ENCODE data around the gene C17orf100. TPM values are rescaled to one million over a fixed set of nuclear protein-coding genes. Genes with fewer than 3 reads are reported as not detected.
A peak's percentile ranks its signal among the peaks of the same experiment; 100 is the strongest.

The C17orf100 gene
- total and polyA plus RNA-seq, 3 experiments from 2014 or later: 2.0 to 4.7 (median 2.1) TPM

- Mint-ChIP-seq H3K36me3 (peaks cover 0 to 3% (median 2%) of the 10 kb centered on the region in 3 donors), H3K4me1 (peaks cover 7 to 8% (median 7%) of the 10 kb centered on the region in 3 donors), H3K9me3 (no peaks in the 10 kb centered on the region), H3K27ac (no peak overlapping the region), H3K4me3 (no peak overlapping the region), H3K27me3 (no peaks in the 10 kb centered on the region)
- Histone ChIP-seq H3K36me3 (ENCODE audit: insufficient read depth, low read length) (no peaks in the 10 kb centered on the region), H3K27me3 (ENCODE audit: insufficient read depth, low read length, poor library complexity, severe bottlenecking) (no peaks in the 10 kb centered on the region), H3K27ac (ENCODE audit: low read depth, low read length) (no peak overlapping the region), H3K4me1 (ENCODE audit: insufficient read depth, low read length) (no peaks in the 10 kb centered on the region), H3K9me3 (ENCODE audit: low read length) (no peaks in the 10 kb centered on the region), H3K4me3 (ENCODE audit: low read length) (no peak overlapping the region)
- CTCF ChIA-PET: interaction anchor here (1.2 to 1.8 kb wide), 4 partner anchors 10 to 134 kb away, joined by 3 to 8 read pairs (median 4); no protein-coding TSS in a partner anchor
- POLR2A ChIA-PET: no interaction called here
- DNase-seq: no peak
Observed at GRCh38 chr17:6667516-6667915, 16.0 kb downstream of the C17orf100 start.

GRCh38 chr17:6668219-6668618 lies 16.7 kb downstream of the C17orf100 start:
- Mint-ChIP-seq H3K36me3 (peaks cover 0 to 1% (median 0%) of the 10 kb centered on the region in 3 donors), H3K27ac (peak overlapping the region in 1 of 8 donors; percentile 60), H3K9me3 (no peaks in the 10 kb centered on the region), H3K4me3 (no peak overlapping the region), H3K4me1 (peaks cover 7 to 8% (median 7%) of the 10 kb centered on the region in 3 donors), H3K27me3 (no peaks in the 10 kb centered on the region)
- ChIA-PET POLR2A (no interaction called here), CTCF (interaction anchor here (1.8 kb wide), 1 partner anchor 130 kb away, joined by 5 read pairs; no protein-coding TSS in a partner anchor)
- DNase-seq: no peak
- Histone ChIP-seq H3K27me3 (ENCODE audit: insufficient read depth, low read length, poor library complexity, severe bottlenecking) (no peaks in the 10 kb centered on the region), H3K27ac (ENCODE audit: low read depth, low read length) (no peak overlapping the region), H3K4me1 (ENCODE audit: insufficient read depth, low read length) (no peaks in the 10 kb centered on the region), H3K9me3 (ENCODE audit: low read length) (no peaks in the 10 kb centered on the region), H3K4me3 (ENCODE audit: low read length) (no peak overlapping the region), H3K36me3 (ENCODE audit: insufficient read depth, low read length) (no peaks in the 10 kb centered on the region)

- Histone ChIP-seq H3K27me3 (ENCODE audit: insufficient read depth, low read length, poor library complexity, severe bottlenecking) (no peaks in the 10 kb centered on the region), H3K9me3 (ENCODE audit: low read length) (no peaks in the 10 kb centered on the region), H3K36me3 (ENCODE audit: insufficient read depth, low read length) (no peaks in the 10 kb centered on the region), H3K4me1 (ENCODE audit: insufficient read depth, low read length) (no peaks in the 10 kb centered on the region), H3K27ac (ENCODE audit: low read depth, low read length) (no peak overlapping the region), H3K4me3 (ENCODE audit: low read length) (no peak overlapping the region)
- ChIA-PET POLR2A (no interaction called here), CTCF (no interaction called here)
- no peak for DNase-seq
- Mint-ChIP-seq H3K4me3 (no peak overlapping the region), H3K9me3 (no peaks in the 10 kb centered on the region), H3K4me1 (peaks cover 7 to 8% (median 7%) of the 10 kb centered on the region in 3 donors), H3K27me3 (no peaks in the 10 kb centered on the region), H3K27ac (peak overlapping the region in 1 of 8 donors; percentile 38), H3K36me3 (peaks cover 0 to 1% (median 0%) of the 10 kb centered on the region in 3 donors)
Observed at GRCh38 chr17:6668727-6669425, 17.3 kb downstream of the C17orf100 start.

GRCh38 chr17:6669479-6670212 lies 18.1 kb downstream of the C17orf100 start:
- Histone ChIP-seq H3K27me3 (ENCODE audit: insufficient read depth, low read length, poor library complexity, severe bottlenecking) (no peaks in the 10 kb centered on the region), H3K36me3 (ENCODE audit: insufficient read depth, low read length) (no peaks in the 10 kb centered on the region), H3K4me1 (ENCODE audit: insufficient read depth, low read length) (no peaks in the 10 kb centered on the region), H3K4me3 (ENCODE audit: low read length) (no peak overlapping the region), H3K27ac (ENCODE audit: low read depth, low read length) (no peak overlapping the region), H3K9me3 (ENCODE audit: low read length) (no peaks in the 10 kb centered on the region)
- Mint-ChIP-seq H3K4me1 (peaks cover 7 to 8% (median 7%) of the 10 kb centered on the region in 3 donors), H3K9me3 (no peaks in the 10 kb centered on the region), H3K27me3 (no peaks in the 10 kb centered on the region), H3K4me3 (no peak overlapping the region), H3K27ac (peak overlapping the region in 2 of 8 donors; percentile 11 to 77), H3K36me3 (no peaks in the 10 kb centered on the region)
- DNase-seq: no peak
- ChIA-PET POLR2A (no interaction called here), CTCF (no interaction called here)

- Mint-ChIP-seq H3K27ac (no peak overlapping the region), H3K36me3 (no peaks in the 10 kb centered on the region), H3K4me3 (no peak overlapping the region), H3K27me3 (no peaks in the 10 kb centered on the region), H3K4me1 (peaks cover 7 to 8% (median 7%) of the 10 kb centered on the region in 3 donors), H3K9me3 (no peaks in the 10 kb centered on the region)
- no peak overlapping the region for H3K27ac ChIP-seq (ENCODE audit: low read depth, low read length)
- H3K9me3 ChIP-seq (ENCODE audit: low read length): no peaks in the 10 kb centered on the region
- DNase-seq: no peak
- no peak overlapping the region for H3K4me3 ChIP-seq (ENCODE audit: low read length)
- CTCF ChIA-PET: interaction anchor here (1.1 kb wide), 1 partner anchor 139 kb away, joined by 3 read pairs; no protein-coding TSS in a partner anchor
- H3K36me3 ChIP-seq (ENCODE audit: insufficient read depth, low read length): no peaks in the 10 kb centered on the region
- H3K4me1 ChIP-seq (ENCODE audit: insufficient read depth, low read length): no peaks in the 10 kb centered on the region
- H3K27me3 ChIP-seq (ENCODE audit: insufficient read depth, low read length, poor library complexity, severe bottlenecking): no peaks in the 10 kb centered on the region
- POLR2A ChIA-PET: interaction anchor here (0.5 kb wide), 1 partner anchor 19 kb away, joined by 4 read pairs; the partner anchor contains the start of gene MED31
Observed at GRCh38 chr17:6670571-6670970, 19.0 kb downstream of the C17orf100 start.

- Mint-ChIP-seq H3K27ac (no peak overlapping the region), H3K27me3 (no peaks in the 10 kb centered on the region), H3K9me3 (no peaks in the 10 kb centered on the region), H3K4me3 (no peak overlapping the region), H3K4me1 (peaks cover 5 to 8% (median 6%) of the 10 kb centered on the region in 3 donors), H3K36me3 (no peaks in the 10 kb centered on the region)
- CTCF ChIA-PET: interaction anchor here (1.1 kb wide), 1 partner anchor 139 kb away, joined by 3 read pairs; no protein-coding TSS in a partner anchor
- Histone ChIP-seq H3K27ac (ENCODE audit: low read depth, low read length) (no peak overlapping the region), H3K9me3 (ENCODE audit: low read length) (no peaks in the 10 kb centered on the region), H3K36me3 (ENCODE audit: insufficient read depth, low read length) (no peaks in the 10 kb centered on the region), H3K4me3 (ENCODE audit: low read length) (no peak overlapping the region), H3K4me1 (ENCODE audit: insufficient read depth, low read length) (no peaks in the 10 kb centered on the region), H3K27me3 (ENCODE audit: insufficient read depth, low read length, poor library complexity, severe bottlenecking) (no peaks in the 10 kb centered on the region)
- POLR2A ChIA-PET: interaction anchor here (0.5 kb wide), 1 partner anchor 20 kb away, joined by 4 read pairs; the partner anchor contains the start of gene MED31
- DNase-seq: no peak
Observed at GRCh38 chr17:6670999-6671398, 19.4 kb downstream of the C17orf100 start.

GRCh38 chr17:6671431-6671830 lies 19.9 kb downstream of the C17orf100 start:
- no peak for DNase-seq
- no peak overlapping the region for H3K4me3 Mint-ChIP-seq
- H3K27me3 Mint-ChIP-seq: no peaks in the 10 kb centered on the region
- no peak overlapping the region for H3K27ac Mint-ChIP-seq
- no peaks in the 10 kb centered on the region for H3K36me3 ChIP-seq (ENCODE audit: insufficient read depth, low read length)
- H3K9me3 Mint-ChIP-seq: no peaks in the 10 kb centered on the region
- no peak overlapping the region for H3K27ac ChIP-seq (ENCODE audit: low read depth, low read length)
- ChIA-PET POLR2A (no interaction called here), CTCF (interaction anchor here (1.1 kb wide), 1 partner anchor 138 kb away, joined by 3 read pairs; no protein-coding TSS in a partner anchor)
- H3K4me1 ChIP-seq (ENCODE audit: insufficient read depth, low read length): no peaks in the 10 kb centered on the region
- H3K9me3 ChIP-seq (ENCODE audit: low read length): no peaks in the 10 kb centered on the region
- H3K36me3 Mint-ChIP-seq: no peaks in the 10 kb centered on the region
- no peak overlapping the region for H3K4me3 ChIP-seq (ENCODE audit: low read length)
- peaks cover 3 to 8% (median 5%) of the 10 kb centered on the region in 3 donors for H3K4me1 Mint-ChIP-seq
- H3K27me3 ChIP-seq (ENCODE audit: insufficient read depth, low read length, poor library complexity, severe bottlenecking): no peaks in the 10 kb centered on the region

GRCh38 chr17:6674586-6674985 lies 23.0 kb downstream of the C17orf100 start:
- Mint-ChIP-seq H3K27ac (peak overlapping the region in 1 of 8 donors; percentile 72), H3K4me1 (peaks cover 5 to 15% (median 8%) of the 10 kb centered on the region in 3 donors), H3K4me3 (no peak overlapping the region), H3K9me3 (no peaks in the 10 kb centered on the region), H3K27me3 (peaks cover 10 to 15% of the 10 kb centered on the region in 2 donors), H3K36me3 (no peaks in the 10 kb centered on the region)
- Histone ChIP-seq H3K27ac (ENCODE audit: low read depth, low read length) (no peak overlapping the region), H3K27me3 (ENCODE audit: insufficient read depth, low read length, poor library complexity, severe bottlenecking) (peaks cover 7% of the 10 kb centered on the region), H3K4me3 (ENCODE audit: low read length) (no peak overlapping the region), H3K9me3 (ENCODE audit: low read length) (no peaks in the 10 kb centered on the region), H3K4me1 (ENCODE audit: insufficient read depth, low read length) (peaks cover 9% of the 10 kb centered on the region), H3K36me3 (ENCODE audit: insufficient read depth, low read length) (no peaks in the 10 kb centered on the region)
- ChIA-PET CTCF (no interaction called here), POLR2A (no interaction called here)
- no peak for DNase-seq

All from CD8-positive, alpha-beta memory T cell (primary cell).